HG03520 (cell line): Measurements from ENCODE around the gene ITPK1.
"Not testable (repeated sequence)": the region's sequence is repeated elsewhere in the genome, so short reads cannot be mapped to it uniquely, and the experiment has no call there.

ENCODE experiments used
- ATAC-seq: cut with Tn5 transposase; IDR thresholded peaks from one replicate; pipeline ENCODE4 v1.9.1; 2021; ENCODE audit warnings: mild to moderate bottlenecking, moderate library complexity; ENCODE audit not compliant: unreplicated experiment

Gene ITPK1

GRCh38 chr14:93115821-93116675 is at the start of gene ITPK1:
TSS of gene ITPK1 (minus strand) at chr14:93115925. CDS start at chr14:93115163, 762 bp downstream.
- peak; percentile 39 for ATAC-seq

DNA sequence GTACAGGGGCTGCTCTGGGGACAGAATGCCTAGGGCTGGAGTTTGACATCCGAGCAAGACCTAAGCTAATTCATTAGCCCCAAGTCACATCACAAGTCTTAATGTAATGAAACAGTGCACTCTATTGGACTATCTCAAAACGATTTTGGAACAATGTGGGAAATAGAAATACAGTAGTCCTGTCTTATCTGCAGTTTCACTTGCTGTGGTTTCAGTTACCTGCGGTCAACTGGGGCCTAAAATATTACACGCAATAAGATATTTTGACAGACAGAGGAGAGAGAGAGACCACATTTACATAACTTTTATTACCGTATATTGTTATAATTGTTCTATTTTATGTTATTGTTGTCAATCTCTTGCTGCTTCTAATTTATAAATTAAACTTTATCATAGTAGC is 47.8 kb upstream of the ITPK1 start:
- ATAC-seq = no peak

DNA sequence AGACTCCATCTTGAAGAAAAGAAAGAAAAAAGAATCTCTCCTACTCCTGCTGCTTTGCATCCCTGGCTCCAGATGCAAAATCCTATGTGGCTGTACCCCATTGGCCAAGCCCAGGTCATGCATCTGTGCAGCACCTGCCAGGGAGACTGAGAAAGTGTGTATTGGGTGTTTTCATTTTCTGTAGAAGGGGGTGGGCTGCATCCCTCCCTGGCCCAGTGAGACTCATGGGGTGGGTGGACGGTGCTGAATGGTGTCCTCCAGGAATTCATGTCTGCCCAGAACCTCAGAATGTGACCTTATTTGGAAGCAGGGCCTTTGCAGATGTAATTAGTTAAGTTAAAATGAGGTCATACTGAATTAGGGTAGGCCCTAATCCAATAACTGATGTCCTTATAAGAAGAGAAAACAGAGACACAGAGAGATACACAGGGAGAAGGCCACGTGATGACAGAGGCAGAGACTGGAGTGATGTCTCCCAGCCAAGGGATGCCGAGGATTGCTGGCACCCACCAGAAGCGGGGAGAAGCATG is 45.8 kb upstream of the ITPK1 start:
- no peak for ATAC-seq

DNA sequence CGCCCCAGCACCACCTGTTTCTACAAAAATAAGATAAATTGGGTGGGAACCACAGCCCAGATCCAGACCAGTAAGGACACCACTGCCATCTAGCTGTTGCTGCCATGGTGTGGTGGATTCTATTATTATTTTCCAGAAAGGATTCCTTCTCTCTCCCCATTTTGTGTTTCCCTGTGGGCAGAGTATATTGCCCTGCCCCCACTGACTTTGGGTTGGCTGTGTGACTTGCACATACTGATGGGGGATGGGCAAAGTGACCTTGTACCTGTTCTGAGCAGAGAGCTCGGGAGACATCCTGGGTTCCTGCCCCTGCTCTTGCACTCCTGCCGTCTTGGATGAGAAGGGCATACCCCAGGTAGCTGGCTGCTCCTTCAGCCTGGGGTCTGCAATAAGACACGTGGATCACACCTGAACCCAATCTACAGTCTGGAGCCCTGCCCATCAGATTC is 44.7 kb upstream of the ITPK1 start:
- ATAC-seq = no peak

GRCh38 chr14:93159625-93160352 is 44.1 kb upstream of the ITPK1 start:
- not testable (repeated sequence) for ATAC-seq

DNA sequence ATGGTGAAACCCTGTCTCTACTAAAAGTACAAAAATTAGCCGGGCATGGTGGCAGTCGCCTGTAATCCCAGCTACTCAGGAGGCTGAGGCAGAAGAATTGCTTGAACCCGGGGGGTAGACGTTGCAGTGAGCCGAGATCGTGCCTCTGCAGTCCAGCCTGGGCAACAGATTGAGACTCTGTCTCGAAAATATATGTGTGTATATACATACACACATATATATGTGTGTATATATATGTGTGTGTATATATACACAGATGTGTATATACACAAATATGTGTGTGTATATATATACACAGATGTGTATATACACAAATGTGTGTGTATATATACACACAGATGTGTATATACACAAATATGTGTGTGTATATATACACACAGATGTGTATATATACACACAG is 42.6 kb upstream of the ITPK1 start:
- ATAC-seq = not testable (repeated sequence)

DNA sequence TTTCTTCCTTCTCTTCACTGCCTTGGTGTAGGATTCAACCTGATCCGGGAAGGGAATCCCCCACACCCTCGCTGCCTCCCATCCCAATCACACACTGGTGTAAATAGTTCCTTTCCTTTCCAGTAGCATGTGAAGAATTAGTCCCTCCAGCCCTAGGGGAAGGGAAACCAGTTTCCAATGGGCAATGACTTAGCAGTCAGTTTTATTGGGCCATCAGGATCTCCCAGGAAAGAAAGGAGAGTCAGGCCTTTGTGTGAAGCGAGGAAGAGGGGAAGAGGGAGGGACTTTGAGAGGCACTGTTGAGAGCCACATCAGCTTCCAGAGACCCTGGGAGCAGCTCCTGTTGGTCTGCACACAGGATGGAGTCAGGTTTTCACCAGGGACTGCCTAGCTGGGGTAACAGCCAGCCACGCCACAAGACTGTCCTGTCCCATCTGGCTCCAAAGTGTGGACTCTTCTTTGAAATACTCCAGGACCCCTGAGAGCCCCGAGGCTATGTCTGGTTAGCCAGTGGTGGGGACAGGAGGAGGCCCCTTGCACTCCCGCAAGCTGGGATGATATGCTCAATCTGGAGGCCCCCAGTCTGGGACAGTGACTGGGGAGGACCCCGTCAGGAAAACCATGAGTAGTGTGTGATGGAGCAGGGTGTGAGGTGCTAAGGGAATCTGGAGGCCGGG is 41.1 kb upstream of the ITPK1 start:
- no peak for ATAC-seq

DNA sequence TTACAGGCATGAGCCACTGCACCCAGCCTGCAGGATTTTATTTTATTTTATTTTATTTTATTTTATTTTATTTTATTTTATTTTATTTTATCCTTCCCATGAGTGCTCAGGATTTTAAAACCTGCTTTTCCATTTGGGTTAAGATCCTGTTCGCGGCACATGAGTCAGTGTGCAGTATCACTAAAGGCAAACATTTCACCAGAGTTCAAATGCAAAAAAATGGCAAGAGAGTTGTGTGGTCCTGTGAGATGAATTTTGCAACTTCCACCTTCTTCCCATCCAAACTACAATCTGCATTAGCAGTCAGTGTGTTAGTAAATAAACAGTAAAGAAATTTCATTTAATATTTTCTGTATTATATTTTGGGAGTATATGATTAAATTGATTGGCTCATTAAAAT is 39.9 kb upstream of the ITPK1 start:
- no peak for ATAC-seq

DNA sequence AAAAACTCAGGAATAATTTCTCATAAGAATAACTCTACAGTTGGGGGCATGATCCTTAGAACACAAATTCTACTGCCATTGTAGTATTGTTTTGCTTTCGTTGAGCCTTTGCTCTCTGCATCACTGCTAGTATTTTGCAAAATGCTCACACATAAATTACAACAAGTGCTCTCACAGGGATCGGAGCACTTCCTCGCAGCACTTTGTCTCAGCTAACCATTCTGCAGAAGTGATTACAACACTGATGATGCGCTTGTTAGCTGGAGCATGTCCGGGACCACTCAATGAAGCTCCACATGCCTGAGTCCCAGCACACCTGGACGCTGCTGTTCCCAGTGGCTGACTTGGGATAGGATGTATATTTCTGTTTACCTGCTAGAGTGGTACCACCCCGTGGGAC is 37.4 kb upstream of the ITPK1 start:
- ATAC-seq = no peak

- ATAC-seq = no peak
Observed at GRCh38 chr14:93150227-93151208, 34.8 kb upstream of the ITPK1 start.

DNA sequence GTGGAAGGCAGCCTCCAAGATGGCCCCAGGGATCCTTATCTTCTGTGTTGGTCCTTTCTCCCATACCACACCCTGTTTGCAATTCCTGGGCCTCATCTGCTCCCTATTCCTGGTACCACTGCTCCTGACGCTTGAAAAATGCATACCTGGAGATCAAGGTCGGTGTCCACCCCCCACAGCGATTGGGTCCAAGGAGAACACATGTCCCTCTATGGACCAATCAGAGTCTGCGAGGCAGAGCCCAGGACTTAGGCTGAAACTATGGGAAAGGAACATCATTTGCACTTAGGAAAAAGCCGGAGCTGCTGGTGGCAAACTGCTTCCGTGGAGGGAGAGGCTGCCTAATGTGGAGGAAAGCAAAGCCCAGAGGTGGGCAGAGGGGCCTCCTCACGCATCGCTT is 33.3 kb upstream of the ITPK1 start:
- ATAC-seq = no peak

GRCh38 chr14:93146119-93146518 is 30.4 kb upstream of the ITPK1 start:
- ATAC-seq = peak; percentile 53

GRCh38 chr14:93142854-93143652 is 27.3 kb upstream of the ITPK1 start:
- no peak for ATAC-seq

DNA sequence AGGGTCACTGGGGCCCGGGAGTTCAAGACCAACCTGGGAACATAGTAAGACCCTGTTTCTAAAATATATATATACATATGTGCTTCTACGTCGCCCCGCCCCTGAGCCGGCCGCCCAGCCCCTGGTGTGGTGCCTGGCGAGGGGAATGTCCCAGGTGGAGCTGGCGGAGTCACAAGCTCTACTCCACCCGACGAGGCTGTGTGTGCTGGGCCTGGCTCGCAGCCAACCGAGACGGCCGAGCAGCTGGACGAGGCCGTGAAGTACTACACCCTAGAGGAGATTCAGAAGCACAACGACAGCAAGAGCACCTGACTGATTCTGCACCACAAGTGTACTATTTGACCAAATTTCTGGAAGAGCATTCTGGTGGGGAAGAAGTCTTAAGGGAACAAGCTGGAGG is 22.1 kb upstream of the ITPK1 start:
- ATAC-seq = no peak

GRCh38 chr14:93136508-93136907 is 20.8 kb upstream of the ITPK1 start:
- not testable (repeated sequence) for ATAC-seq

DNA sequence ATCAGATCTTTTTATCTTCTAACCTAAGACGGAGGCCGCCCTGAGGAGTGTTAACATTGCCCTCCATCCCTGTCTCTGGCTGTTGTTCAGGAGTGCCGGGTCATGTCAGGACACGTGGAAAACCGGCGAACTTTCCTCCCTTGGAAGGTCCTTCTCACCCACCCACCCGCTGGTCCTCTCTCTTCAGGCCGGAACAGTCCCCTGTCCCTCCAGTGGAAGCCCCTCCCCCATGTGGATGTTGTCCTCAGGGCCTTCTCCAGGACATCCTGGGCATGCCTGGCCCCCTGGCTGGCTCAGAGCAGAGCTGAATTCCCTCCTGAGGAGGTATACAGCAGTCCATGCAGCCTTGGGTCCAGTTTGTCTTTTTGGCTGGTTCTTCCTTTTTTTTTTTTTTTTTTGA is 20.3 kb upstream of the ITPK1 start:
- no peak for ATAC-seq

GRCh38 chr14:93135399-93135798 is 19.7 kb upstream of the ITPK1 start:
- ATAC-seq = no peak

DNA sequence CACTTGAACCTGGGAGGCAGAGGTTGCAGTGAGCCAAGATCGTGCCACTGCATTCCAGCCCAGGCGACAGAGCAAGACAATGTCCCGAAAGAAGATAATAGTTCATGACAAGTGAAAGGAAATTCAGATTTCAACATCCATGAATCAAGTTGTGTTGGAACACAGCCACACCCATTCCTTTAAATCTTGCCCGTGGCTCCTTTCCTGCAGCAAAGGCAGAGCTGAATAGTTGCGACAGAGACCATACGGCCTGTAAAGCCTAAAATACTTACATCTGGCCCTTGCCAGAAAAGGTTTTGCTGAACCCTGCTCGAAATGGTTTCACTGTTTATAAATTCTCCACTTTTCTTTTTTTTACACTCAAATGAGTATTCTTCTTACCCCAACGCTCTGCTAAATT is 17.7 kb upstream of the ITPK1 start:
- ATAC-seq = no peak

- ATAC-seq = no peak
Observed at GRCh38 chr14:93132472-93133065, 16.8 kb upstream of the ITPK1 start.
